ENCODE results near the gene ATP5MC2.

GRCh38 chr12:53657041-53657440 is 18.8 kb downstream of the ATP5MC2 start:
- no peak for TF ChIP-seq ELF4 (IDR thresholded peaks at IDR 0.05)
- no peak for TF ChIP-seq ZNF384 (IDR thresholded peaks at IDR 0.05)
- TF ChIP-seq FOXM1 (IDR thresholded peaks at IDR 0.05; ENCODE audit: borderline replicate concordance): no peak
- TF ChIP-seq HDGF (IDR thresholded peaks at IDR 0.05; ENCODE audit: borderline replicate concordance): no peak
